Measurements from ENCODE around the gene TBC1D21.

TBC1D21 gene

DNA sequence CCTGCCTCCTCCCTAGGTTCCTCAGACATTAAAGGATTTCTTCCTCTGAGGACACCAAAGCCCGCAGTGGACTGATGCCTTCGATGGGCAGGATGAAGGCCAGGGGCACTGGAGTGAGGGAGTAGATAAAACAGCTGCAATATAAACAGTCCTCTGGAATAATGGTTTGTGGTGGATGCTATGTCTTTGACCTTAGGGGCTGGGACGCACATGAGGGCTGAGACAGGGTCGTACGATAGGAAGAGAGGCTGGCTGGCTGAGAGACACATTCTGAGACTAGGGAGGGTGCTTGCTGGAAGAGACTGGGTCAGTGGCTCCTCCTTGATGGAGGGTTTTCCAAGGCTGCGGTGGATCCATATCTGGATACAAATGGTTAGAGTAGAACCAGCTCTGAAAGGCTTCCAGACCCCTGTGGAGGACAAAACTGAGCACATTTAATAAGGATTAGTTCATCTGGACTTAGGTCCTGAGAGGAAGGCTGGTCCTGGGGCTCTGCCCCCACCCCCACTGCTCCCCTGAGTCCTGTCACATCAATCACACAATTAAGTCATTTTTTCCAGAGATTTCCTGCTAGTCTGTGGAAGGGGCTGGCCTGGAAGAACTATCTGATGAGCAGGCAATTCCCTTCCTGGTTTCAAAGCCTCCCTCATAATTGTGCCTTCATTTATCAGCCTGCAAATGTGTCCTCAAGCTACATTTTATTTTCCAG is 15.8 kb downstream of the TBC1D21 start:
- Histone ChIP-seq H3K4me3 (ENCODE audit: low read length) (no peak overlapping the region), H3K36me3 (ENCODE audit: control insufficient read depth, low read length) (no peaks in the 10 kb centered on the region), H3K9me3 (ENCODE audit: control insufficient read depth, insufficient read depth, low read length) (peaks cover 4% of the 10 kb centered on the region; the same call in 1 of the 2 replicates), H3F3A (ENCODE audit: control insufficient read depth, insufficient read depth) (no peaks in the 10 kb centered on the region), H3K27me3 (ENCODE audit: control insufficient read depth, low read length) (peaks cover 4% of the 10 kb centered on the region; the same call in 1 of the 2 replicates), H3K4me2 (ENCODE audit: low read length) (no peak overlapping the region), H3K79me2 (ENCODE audit: control insufficient read depth, low read length) (no peaks in the 10 kb centered on the region), H4K20me1 (ENCODE audit: control insufficient read depth, insufficient read depth, low read depth, low read length) (no peaks in the 10 kb centered on the region), H3K9me2 (replicated peaks; ENCODE audit: control insufficient read depth, low read length) (no peaks in the 10 kb centered on the region), H3K27ac (ENCODE audit: low read depth, low read length) (no peak overlapping the region), H3K4me1 (ENCODE audit: control insufficient read depth, low read length) (no peaks in the 10 kb centered on the region)
- no peak for TF ChIP-seq CTCF (IDR thresholded peaks at IDR 0.05; ENCODE audit: low read depth, low read length, poor library complexity, severe bottlenecking)
- no peak for TF ChIP-seq EZH2phosphoT487 (IDR thresholded peaks at IDR 0.05; ENCODE audit: borderline replicate concordance, low read length)

DNA sequence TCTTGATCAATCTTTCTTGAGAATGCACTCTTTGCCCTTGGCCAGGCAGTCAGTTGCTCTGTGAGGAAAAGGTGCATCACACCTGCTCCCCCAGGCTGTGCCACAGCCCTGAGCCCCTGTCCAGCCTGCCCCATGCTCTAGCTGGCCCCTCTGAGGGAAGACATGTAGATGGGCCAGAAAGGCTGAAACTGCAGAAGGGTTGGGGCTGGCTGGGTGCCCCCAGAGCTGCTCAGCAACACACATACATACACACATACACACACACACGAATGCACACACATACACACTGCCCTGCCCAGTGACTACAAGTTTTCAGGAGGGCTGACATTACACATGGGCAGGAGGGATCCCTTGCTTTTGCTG is 16.4 kb downstream of the TBC1D21 start:
- Histone ChIP-seq H3K9me3 (ENCODE audit: control insufficient read depth, insufficient read depth, low read length) (peaks cover 4% of the 10 kb centered on the region; the same call in 1 of the 2 replicates), H3K9me2 (replicated peaks; ENCODE audit: control insufficient read depth, low read length) (no peaks in the 10 kb centered on the region), H3K27me3 (ENCODE audit: control insufficient read depth, low read length) (peaks cover 4% of the 10 kb centered on the region; the same call in 1 of the 2 replicates), H3K4me3 (ENCODE audit: low read length) (no peak overlapping the region), H4K20me1 (ENCODE audit: control insufficient read depth, insufficient read depth, low read depth, low read length) (no peaks in the 10 kb centered on the region), H3K27ac (ENCODE audit: low read depth, low read length) (no peak overlapping the region), H3K36me3 (ENCODE audit: control insufficient read depth, low read length) (no peaks in the 10 kb centered on the region), H3K4me2 (ENCODE audit: low read length) (no peak overlapping the region), H3K79me2 (ENCODE audit: control insufficient read depth, low read length) (no peaks in the 10 kb centered on the region), H3F3A (ENCODE audit: control insufficient read depth, insufficient read depth) (no peaks in the 10 kb centered on the region), H3K4me1 (ENCODE audit: control insufficient read depth, low read length) (no peaks in the 10 kb centered on the region)
- no peak for TF ChIP-seq EZH2phosphoT487 (IDR thresholded peaks at IDR 0.05; ENCODE audit: borderline replicate concordance, low read length)
- no peak for TF ChIP-seq CTCF (IDR thresholded peaks at IDR 0.05; ENCODE audit: low read depth, low read length, poor library complexity, severe bottlenecking)

DNA sequence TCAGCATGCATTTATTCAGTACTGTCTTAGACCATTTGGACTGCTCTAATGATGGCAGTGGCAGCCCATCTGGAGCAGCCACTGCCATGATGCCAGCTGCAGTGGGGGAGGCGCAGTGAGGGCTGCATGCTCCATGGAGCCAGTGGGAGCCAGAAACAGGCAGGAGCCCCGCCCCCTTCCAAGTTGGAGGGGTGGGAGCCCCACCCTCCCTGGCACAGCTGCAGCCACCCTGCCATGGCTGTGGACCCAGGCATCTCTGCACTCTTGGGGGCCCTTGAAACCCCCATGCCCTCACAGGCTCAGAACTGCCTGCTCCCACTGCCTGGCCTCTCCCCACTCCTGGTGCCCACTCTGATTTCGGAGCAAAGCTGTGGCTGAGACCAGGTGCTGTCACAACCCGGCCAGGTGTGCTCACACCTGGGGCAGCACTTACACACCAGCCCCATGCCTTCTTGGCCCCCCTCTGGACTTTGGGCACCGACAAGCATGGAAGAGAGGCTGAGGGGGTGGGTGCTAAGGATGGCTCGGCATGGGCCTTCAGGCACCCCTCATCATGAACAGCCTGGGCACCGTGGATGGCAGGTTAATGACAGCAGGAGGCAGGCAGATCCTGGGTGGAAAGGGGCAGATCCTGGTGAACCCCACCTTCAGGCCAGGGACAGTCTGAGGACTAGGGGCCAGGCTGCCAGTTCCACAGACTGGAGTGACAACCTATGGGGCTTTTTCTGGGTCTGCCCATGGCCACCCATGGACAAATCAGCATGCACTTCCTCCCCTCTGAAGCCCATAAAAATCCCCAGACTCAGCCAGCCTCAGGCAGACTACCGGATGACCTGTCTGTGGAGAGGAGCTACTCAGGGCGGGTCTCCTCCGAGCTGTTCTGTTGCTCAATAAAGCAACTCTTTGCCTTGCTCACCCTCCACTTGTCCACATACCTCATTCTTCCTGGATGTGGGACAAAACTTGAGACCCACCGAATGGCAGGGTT is 18.3 kb downstream of the TBC1D21 start:
- Histone ChIP-seq H3K4me3 (ENCODE audit: low read length) (no peak overlapping the region), H3K4me1 (ENCODE audit: control insufficient read depth, low read length) (no peaks in the 10 kb centered on the region), H4K20me1 (ENCODE audit: control insufficient read depth, insufficient read depth, low read depth, low read length) (no peaks in the 10 kb centered on the region), H3K9me2 (replicated peaks; ENCODE audit: control insufficient read depth, low read length) (no peaks in the 10 kb centered on the region), H3K79me2 (ENCODE audit: control insufficient read depth, low read length) (no peaks in the 10 kb centered on the region), H3K27ac (ENCODE audit: low read depth, low read length) (no peak overlapping the region), H3K4me2 (ENCODE audit: low read length) (no peak overlapping the region), H3K27me3 (ENCODE audit: control insufficient read depth, low read length) (peaks cover 4% of the 10 kb centered on the region; the same call in 1 of the 2 replicates), H3K36me3 (ENCODE audit: control insufficient read depth, low read length) (no peaks in the 10 kb centered on the region), H3F3A (ENCODE audit: control insufficient read depth, insufficient read depth) (no peaks in the 10 kb centered on the region), H3K9me3 (ENCODE audit: control insufficient read depth, insufficient read depth, low read length) (peaks cover 4% of the 10 kb centered on the region; the same call in 1 of the 2 replicates)
- TF ChIP-seq CTCF (IDR thresholded peaks at IDR 0.05; ENCODE audit: low read depth, low read length, poor library complexity, severe bottlenecking) = no peak
- no peak for TF ChIP-seq EZH2phosphoT487 (IDR thresholded peaks at IDR 0.05; ENCODE audit: borderline replicate concordance, low read length)

Measured in DOHH2 (cell line).